GM23248 (cell line): ENCODE data around the gene CNOT9.

ENCODE experiments used
- EZH2 ChIP-seq: fragments of 200-600 bp; sonication (generic); IDR thresholded peaks from 2 replicates; pipeline ENCODE4 v1.6.1; 2018; ENCODE audit warnings: antibody characterized with exemption, mild to moderate bottlenecking; ENCODE audit not compliant: insufficient read depth, poor library complexity, severe bottlenecking
- EZH2phosphoT487 ChIP-seq: fragments of 200-600 bp; sonication (generic); IDR thresholded peaks from 2 replicates; pipeline ENCODE4 v1.6.1; 2018; ENCODE audit warnings: antibody characterized with exemption, moderate library complexity, mild to moderate bottlenecking, low read depth; ENCODE audit not compliant: insufficient read depth

DNA sequence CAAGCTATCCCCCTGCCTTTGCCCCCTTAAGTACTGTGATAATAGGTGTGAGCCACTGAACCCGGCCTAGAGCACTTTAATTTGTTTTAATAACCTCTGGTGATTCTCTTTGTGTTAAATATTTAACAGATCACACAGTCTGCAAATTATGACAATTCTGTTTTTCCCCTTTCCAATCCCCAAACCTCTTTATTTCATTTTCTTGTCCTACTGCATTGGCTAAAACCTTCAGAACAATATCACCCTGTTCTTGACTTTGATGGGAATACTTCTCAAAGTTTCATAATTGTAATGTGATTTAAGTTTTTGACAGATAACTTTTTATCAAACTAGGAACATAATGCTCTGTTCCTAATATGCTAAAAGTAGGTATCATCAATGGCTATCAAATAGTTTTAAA, 45.0 kb upstream of the CNOT9 start:
- TF ChIP-seq EZH2phosphoT487, result no peak
- TF ChIP-seq EZH2, result no peak
